LNCAP (cell line): ENCODE measurements around the gene EIF3J.
A peak's percentile ranks its signal among the peaks of the same experiment; 100 is the strongest.

Source experiments
- CTCF ChIP-seq: fragments of 450-650 bp; IDR thresholded peaks from 2 replicates; pipeline ENCODE4 v1.5.1; 2017; ENCODE audit warnings: mild to moderate bottlenecking

The EIF3J gene

DNA sequence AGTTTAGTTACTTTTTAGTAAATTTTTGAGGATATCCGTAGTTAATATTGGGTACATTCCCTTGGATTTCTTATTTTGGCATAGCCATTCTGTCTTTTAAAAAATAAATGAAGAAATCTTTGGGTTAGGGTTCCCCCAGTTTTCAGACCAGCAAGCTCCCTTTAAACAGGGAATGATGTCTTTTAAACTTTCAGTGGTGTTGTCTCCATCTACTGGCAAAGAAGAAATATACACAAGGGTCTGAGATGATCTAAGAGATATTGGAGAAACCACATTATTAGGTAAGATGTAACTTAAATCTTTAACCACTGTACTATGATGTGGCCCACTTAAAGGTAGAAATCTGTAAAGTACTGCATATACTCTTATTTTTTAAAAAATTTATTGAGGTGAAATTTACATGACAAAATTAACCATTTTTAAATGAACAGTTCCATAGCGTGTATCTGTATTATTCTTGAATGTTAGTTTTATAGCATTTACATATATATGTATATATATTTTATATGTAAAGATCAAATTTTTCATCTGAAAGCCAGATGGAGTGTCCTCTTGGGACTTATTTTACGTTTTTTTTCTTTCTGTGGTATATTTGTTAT lies 35.1 kb upstream of the EIF3J start:
- TF ChIP-seq CTCF = peak; percentile 68

GRCh38 chr15:44516436-44516835 lies 20.5 kb upstream of the EIF3J start:
- TF ChIP-seq CTCF = no peak

GRCh38 chr15:44519537-44519936 lies 17.4 kb upstream of the EIF3J start:
- TF ChIP-seq CTCF = no peak

- no peak for TF ChIP-seq CTCF
These were observed 11.9 kb upstream of the EIF3J start for GRCh38 chr15:44525018-44525417.

- TF ChIP-seq CTCF = no peak
These were observed 9.7 kb upstream of the EIF3J start for GRCh38 chr15:44527241-44527640.

DNA sequence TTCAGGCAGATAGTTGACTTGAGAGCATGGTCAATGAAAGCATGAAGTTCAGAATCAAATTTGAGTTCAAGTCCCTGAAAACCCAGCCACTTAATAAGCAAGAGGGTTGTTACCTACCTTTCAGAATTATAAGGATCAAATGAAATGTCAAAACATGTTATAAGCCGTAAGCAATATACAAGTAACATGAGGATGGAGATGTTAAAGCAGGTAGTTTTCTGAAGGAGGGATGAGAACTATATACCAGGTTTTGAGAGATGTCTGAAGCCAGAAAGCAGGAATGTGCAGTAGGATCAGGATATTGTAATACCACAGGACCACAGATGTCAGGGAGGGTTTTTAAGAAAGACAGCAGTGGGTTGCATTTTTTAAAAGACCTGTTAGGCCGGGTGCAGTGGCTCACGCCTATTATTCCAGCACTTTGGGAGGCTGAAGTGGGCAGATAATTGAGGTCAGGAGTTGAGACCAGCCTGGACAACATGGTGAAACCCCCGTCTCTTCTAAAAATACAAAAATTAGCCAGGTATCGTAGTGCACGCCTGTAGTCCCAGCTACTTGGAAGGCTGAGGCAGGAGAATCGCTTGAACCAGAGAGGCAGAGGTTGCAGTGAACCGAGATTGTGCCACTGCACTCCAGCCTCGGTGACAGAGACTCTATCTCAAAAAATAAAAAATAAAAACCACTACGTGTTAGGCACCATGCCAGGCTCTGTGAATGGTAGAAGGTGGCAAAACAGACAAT lies 6.9 kb upstream of the EIF3J start:
- TF ChIP-seq CTCF = no peak

- TF ChIP-seq CTCF = no peak
These were observed 6.3 kb upstream of the EIF3J start for GRCh38 chr15:44530653-44531052.
